Peyer's patch (tissue), 4 donors: ENCODE measurements around the gene SPEM3. TPM values are rescaled to one million over a fixed set of nuclear protein-coding genes. Genes with fewer than 3 reads are reported as not detected.

Experiments
- DNase-seq, 3 donors: peaks; one replicate each; pipeline ENCODE4 v3.0.0-alpha.2; 2017 to 2019
- H3K27ac ChIP-seq, 4 donors: fragments of 200-600 bp; sonication (generic); one replicate each; pipeline ENCODE4 v1.5.1; 2016 to 2019
- H3K27me3 ChIP-seq, 2 donors: fragments of 200-600 bp; sonication (generic); one replicate each; pipeline ENCODE4 v1.5.1; 2019
- H3K36me3 ChIP-seq, 3 donors: fragments of 200-600 bp; sonication (generic); one replicate each; pipeline ENCODE4 v1.5.1; 2016 to 2019
- H3K4me1 ChIP-seq, 4 donors: fragments of 200-600 bp; sonication (generic); one replicate each; pipeline ENCODE4 v1.5.1; 2016 to 2019
- H3K4me3 ChIP-seq, 4 donors: fragments of 200-600 bp; sonication (generic); 1 replicate in 3 of 4; 2 replicates in 1 of 4; pipeline ENCODE4 v1.5.1; 2016 to 2019; ENCODE audit warnings: mild to moderate bottlenecking in 1 of 4
- H3K9me3 ChIP-seq, 4 donors: fragments of 200-600 bp; sonication (generic); one replicate each; pipeline ENCODE4 v1.5.1; 2016 to 2019; ENCODE audit warnings: mild to moderate bottlenecking in 1 of 4
- POLR2A ChIP-seq, 2 donors: fragments of 450-650 bp; IDR thresholded peaks; one replicate each; pipeline ENCODE4 v1.5.1; 2017; ENCODE audit warnings: antibody characterized with exemption in 2 of 2, mild to moderate bottlenecking in 2 of 2, moderate library complexity in 2 of 2
- total RNA-seq, 4 donors: library from RNA; depleted of rRNA; stranded (reverse); fragments of >200 nt; gene quantifications; one replicate each; pipeline ENCODE4 v1.1.0, GENCODE V29; 2016
- TF ChIP-seq, protein P1 (sequence below), 6 experiments: fragments of 450-650 bp in 4 of 6; fragments of 200-600 bp in 2 of 6; sonication (generic) in 1 of 6; IDR thresholded peaks; one replicate each; pipeline ENCODE4 v1.5.1; 2017 to 2019; ENCODE audit warnings: antibody characterized with exemption in 6 of 6, mild to moderate bottlenecking in 3 of 6, moderate library complexity in 1 of 6

The SPEM3 gene
- total RNA-seq: not detected

GRCh38 chr17:7428557-7428956 lies at the start of gene SPEM3:
Gene SPEM3 (plus strand): TSS chr17:7428857. CDS start chr17:7428903, 46 bp downstream.
- no peak for TF ChIP-seq POLR2A (IDR thresholded peaks at IDR 0.05)
- TF ChIP-seq, protein P1, sequence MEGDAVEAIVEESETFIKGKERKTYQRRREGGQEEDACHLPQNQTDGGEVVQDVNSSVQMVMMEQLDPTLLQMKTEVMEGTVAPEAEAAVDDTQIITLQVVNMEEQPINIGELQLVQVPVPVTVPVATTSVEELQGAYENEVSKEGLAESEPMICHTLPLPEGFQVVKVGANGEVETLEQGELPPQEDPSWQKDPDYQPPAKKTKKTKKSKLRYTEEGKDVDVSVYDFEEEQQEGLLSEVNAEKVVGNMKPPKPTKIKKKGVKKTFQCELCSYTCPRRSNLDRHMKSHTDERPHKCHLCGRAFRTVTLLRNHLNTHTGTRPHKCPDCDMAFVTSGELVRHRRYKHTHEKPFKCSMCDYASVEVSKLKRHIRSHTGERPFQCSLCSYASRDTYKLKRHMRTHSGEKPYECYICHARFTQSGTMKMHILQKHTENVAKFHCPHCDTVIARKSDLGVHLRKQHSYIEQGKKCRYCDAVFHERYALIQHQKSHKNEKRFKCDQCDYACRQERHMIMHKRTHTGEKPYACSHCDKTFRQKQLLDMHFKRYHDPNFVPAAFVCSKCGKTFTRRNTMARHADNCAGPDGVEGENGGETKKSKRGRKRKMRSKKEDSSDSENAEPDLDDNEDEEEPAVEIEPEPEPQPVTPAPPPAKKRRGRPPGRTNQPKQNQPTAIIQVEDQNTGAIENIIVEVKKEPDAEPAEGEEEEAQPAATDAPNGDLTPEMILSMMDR (IDR thresholded peaks at IDR 0.05): no peak
- no peak for DNase-seq
- H3K27ac ChIP-seq: no peak within 1 kb of the TSS
- H3K4me1 ChIP-seq: no peaks in the 10 kb centered on the region
- H3K27me3 ChIP-seq: no peaks in the 10 kb centered on the region
- H3K4me3 ChIP-seq: no peak within 1 kb of the TSS
- no peaks in the 10 kb centered on the region for H3K36me3 ChIP-seq
- no peaks in the 10 kb centered on the region for H3K9me3 ChIP-seq

DNA sequence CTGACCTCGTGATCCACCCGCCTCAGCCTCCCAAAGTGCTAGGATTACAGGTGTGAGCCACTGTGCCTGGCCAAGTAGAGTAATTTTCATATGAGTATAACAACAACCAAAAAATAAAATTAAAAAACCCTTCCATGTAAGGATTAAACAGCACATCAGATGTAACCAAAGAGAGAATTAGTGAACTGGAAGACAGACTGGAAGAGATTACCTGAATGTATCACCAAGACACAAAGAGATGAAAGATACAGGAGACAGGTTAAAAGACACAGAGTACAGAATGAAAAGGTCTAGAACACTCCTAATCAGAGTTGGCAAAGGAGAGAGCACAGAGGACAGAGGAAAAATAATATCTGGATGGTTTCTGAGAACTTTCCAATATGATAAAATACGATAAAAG lies 49.5 kb upstream of the SPEM3 start:
- TF ChIP-seq, protein P1 (IDR thresholded peaks at IDR 0.05): no peak
- no peak for TF ChIP-seq POLR2A (IDR thresholded peaks at IDR 0.05)
- H3K4me3 ChIP-seq: no peak overlapping the region
- no peak for DNase-seq
- no peaks in the 10 kb centered on the region for H3K36me3 ChIP-seq
- no peaks in the 10 kb centered on the region for H3K9me3 ChIP-seq
- no peak overlapping the region for H3K27ac ChIP-seq
- H3K27me3 ChIP-seq: no peaks in the 10 kb centered on the region
- H3K4me1 ChIP-seq: peaks cover 0 to 17% (median 4%) of the 10 kb centered on the region in 4 donors

DNA sequence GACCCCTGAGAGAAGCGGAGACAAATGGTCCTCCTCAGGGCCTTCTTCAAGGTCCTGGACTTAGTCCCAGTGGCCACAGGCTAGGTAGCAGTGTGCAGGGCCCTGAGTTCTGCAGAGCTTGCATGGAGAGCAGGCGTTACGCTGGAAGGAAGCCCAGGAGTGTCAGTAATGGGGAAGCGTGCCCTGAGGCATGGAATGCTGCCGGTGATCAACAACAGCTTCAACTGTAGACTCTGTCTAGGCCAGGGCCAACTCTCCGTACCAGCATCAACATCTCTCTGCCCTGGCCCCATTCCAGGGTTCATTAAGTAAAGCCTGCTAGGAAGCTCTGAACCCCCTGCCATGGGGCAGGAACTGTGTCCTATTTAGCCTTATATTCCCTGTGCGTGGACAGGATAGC lies 48.3 kb upstream of the SPEM3 start:
- TF ChIP-seq, protein P1 (IDR thresholded peaks at IDR 0.05): peak in 1 of 6 experiments; percentile 4
- TF ChIP-seq POLR2A (IDR thresholded peaks at IDR 0.05): no peak
- H3K27ac ChIP-seq: peak overlapping the region; percentile 55 to 82 (median 70)
- H3K36me3 ChIP-seq: no peaks in the 10 kb centered on the region
- peak in 1 of 3 donors; percentile 57 for DNase-seq
- no peaks in the 10 kb centered on the region for H3K9me3 ChIP-seq
- no peaks in the 10 kb centered on the region for H3K27me3 ChIP-seq
- H3K4me3 ChIP-seq: peak overlapping the region; percentile 24 to 73 (median 50)
- peaks cover 0 to 17% (median 7%) of the 10 kb centered on the region in 4 donors for H3K4me1 ChIP-seq

DNA sequence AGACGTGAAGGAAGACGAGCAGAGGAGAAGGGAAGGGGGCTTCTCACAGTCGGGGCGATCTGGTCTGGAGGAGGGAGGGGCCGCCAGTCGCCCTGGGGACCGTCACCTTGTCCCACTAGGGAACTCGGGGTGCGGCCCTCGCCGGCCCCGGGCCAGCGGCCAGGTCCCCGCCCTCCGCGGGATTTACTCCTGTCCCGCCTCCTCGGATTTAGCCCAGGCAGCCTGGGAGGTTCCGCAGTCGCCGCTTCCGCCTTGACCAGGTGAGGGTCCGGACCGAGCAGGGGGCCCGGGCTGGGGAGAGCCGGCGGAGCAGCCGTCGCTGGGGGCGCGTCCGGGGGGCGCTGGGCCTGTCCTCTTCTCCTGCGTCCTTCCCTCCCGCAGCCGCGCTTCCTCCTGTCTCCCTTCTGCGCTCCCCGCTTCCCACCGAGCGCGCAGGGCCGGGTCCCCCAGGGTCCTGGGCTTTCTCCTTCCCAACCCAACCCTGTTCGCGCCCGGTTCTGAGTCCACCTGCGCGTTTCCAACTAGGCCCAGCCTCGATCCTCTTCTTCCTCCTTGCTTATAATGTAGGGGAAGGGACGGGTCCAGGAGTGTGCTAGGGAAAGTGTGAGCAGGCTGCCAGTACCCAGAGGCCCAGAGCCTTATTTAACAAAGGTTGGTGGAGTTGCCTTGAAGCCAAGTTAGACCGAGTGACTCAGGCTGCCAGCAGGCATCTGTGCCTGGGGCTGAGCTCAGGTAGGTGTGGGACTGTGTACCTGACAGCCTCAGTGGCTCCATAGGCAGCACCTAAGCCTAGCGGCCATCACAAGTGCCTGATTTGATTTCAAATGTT lies 47.6 kb upstream of the SPEM3 start, which contains the start of gene TNK1:
TNK1 (plus strand) TSS at position 235 of the 829 bp plus-strand sequence. CDS start 1,838 bp downstream, outside the sequence.
- Histone ChIP-seq H3K4me1 (peaks cover 0 to 17% (median 7%) of the 10 kb centered on the region in 4 donors), H3K27me3 (no peaks in the 10 kb centered on the region), H3K9me3 (no peaks in the 10 kb centered on the region), H3K36me3 (peaks cover 0 to 3% (median 0%) of the 10 kb centered on the region in 3 donors), H3K27ac (peak within 1 kb of the TSS; percentile 55 to 82 (median 70)), H3K4me3 (peak within 1 kb of the TSS; percentile 24 to 73 (median 50))
- peak in 2 of 3 donors; percentile 85 to 89 for DNase-seq
- TF ChIP-seq, protein P1 (IDR thresholded peaks at IDR 0.05): peak in 2 of 6 experiments; percentile 11 to 15
- peak; percentile 79 to 88 for TF ChIP-seq POLR2A (IDR thresholded peaks at IDR 0.05)

DNA sequence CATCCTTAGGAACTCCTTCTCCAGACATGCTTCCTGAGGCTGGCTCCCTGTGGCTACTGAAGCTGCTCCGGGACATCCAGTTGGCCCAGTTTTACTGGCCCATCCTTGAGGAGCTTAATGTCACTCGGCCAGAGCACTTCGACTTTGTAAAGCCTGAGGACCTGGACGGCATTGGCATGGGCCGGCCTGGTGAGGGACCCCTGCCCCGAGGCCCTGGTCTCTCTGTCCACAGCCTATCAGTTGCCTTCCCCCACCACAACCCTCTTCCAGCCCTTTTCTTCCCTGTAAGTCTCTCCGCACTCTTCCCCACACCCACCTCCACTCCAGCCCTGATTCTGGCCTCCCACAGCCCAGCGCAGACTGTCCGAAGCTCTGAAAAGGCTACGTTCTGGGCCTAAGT lies 45.8 kb upstream of the SPEM3 start:
- H3K27ac ChIP-seq: no peak overlapping the region
- H3K4me1 ChIP-seq: peaks cover 0 to 17% (median 7%) of the 10 kb centered on the region in 4 donors
- H3K4me3 ChIP-seq: no peak overlapping the region
- H3K27me3 ChIP-seq: no peaks in the 10 kb centered on the region
- H3K9me3 ChIP-seq: no peaks in the 10 kb centered on the region
- TF ChIP-seq, protein P1 (IDR thresholded peaks at IDR 0.05): no peak
- TF ChIP-seq POLR2A (IDR thresholded peaks at IDR 0.05): no peak
- peaks cover 0 to 13% (median 0%) of the 10 kb centered on the region in 3 donors for H3K36me3 ChIP-seq
- DNase-seq: no peak
